Ammon's horn (tissue), 1 donor: Measurements from ENCODE around the gene MITD1.
A peak's percentile ranks its signal among the peaks of the same experiment; 100 is the strongest.
"Not testable (repeated sequence)": the region's sequence is repeated elsewhere in the genome, so short reads cannot be mapped to it uniquely, and the experiment has no call there.

Source experiments
- DNase-seq: peaks from one replicate; pipeline ENCODE4 v3.0.0-alpha.2; 2016; ENCODE audit warnings: low spot score

Gene MITD1

GRCh38 chr2:99180755-99181623 lies at the start of gene MITD1, which contains the start of gene MRPL30:
Gene MITD1 (minus strand): TSS chr2:99181058. CDS start chr2:99180981, 77 bp downstream.
Gene MRPL30 (plus strand): TSS chr2:99181184. CDS start chr2:99186204, 5,020 bp downstream.
- DNase-seq: peak; percentile 96

- no peak for DNase-seq
Measured at GRCh38 chr2:99217929-99218501, 37.2 kb upstream of the MITD1 start.

GRCh38 chr2:99216096-99216495 lies 35.2 kb upstream of the MITD1 start:
- DNase-seq: no peak

GRCh38 chr2:99205491-99205890 lies 24.6 kb upstream of the MITD1 start:
- DNase-seq: no peak

- DNase-seq: no peak
Measured at GRCh38 chr2:99201959-99202678, 21.3 kb upstream of the MITD1 start.

GRCh38 chr2:99200076-99200800 lies 19.4 kb upstream of the MITD1 start:
- no peak for DNase-seq

- DNase-seq: no peak
Measured at GRCh38 chr2:99198103-99198841, 17.4 kb upstream of the MITD1 start.

- DNase-seq: not testable (repeated sequence)
Measured at GRCh38 chr2:99192364-99192763, 11.5 kb upstream of the MITD1 start.

- DNase-seq: no peak
Measured at GRCh38 chr2:99190548-99190947, 9.7 kb upstream of the MITD1 start.

GRCh38 chr2:99188357-99188756 lies 7.5 kb upstream of the MITD1 start:
- no peak for DNase-seq

GRCh38 chr2:99187011-99187410 lies 6.2 kb upstream of the MITD1 start:
- no peak for DNase-seq

GRCh38 chr2:99184811-99185210 lies 4.0 kb upstream of the MITD1 start:
- DNase-seq: no peak

GRCh38 chr2:99183025-99183424 lies 2.2 kb upstream of the MITD1 start:
- DNase-seq: no peak

- DNase-seq: no peak
Measured at GRCh38 chr2:99181624-99182000, 754 bp upstream of the MITD1 start.

GRCh38 chr2:99171377-99172140 lies 9.3 kb downstream of the MITD1 start:
- DNase-seq: no peak

- DNase-seq: no peak
Measured at GRCh38 chr2:99169534-99169933, 11.3 kb downstream of the MITD1 start.

- no peak for DNase-seq
Measured at GRCh38 chr2:99166218-99166617, 14.6 kb downstream of the MITD1 start.

GRCh38 chr2:99159594-99159993 lies 21.3 kb downstream of the MITD1 start:
- no peak for DNase-seq

GRCh38 chr2:99158599-99158998 lies 22.3 kb downstream of the MITD1 start:
- DNase-seq: no peak

- no peak for DNase-seq
Measured at GRCh38 chr2:99156891-99157290, 24.0 kb downstream of the MITD1 start.
